Neuronal stem cell (in vitro differentiated cells): Measurements from ENCODE around the gene SCD.

Experiments used
- DNase-seq: peaks from one replicate; pipeline ENCODE4 v3.0.0-alpha.2; 2013; ENCODE audit warnings: low spot score
- H2AFZ ChIP-seq: one replicate; pipeline ENCODE4 v1.6.1; 2013; ENCODE audit warnings: mild to moderate bottlenecking, low read length, inconsistent platforms
- H2AK5ac ChIP-seq: 2 replicates; pipeline ENCODE4 v1.6.1; 2013; ENCODE audit warnings: low read depth, mild to moderate bottlenecking, inconsistent platforms, low read length, moderate library complexity, mixed read lengths
- H2BK120ac ChIP-seq: 2 replicates; pipeline ENCODE4 v1.6.1; 2013; ENCODE audit warnings: low read depth, mild to moderate bottlenecking, inconsistent platforms, low read length, moderate library complexity, mixed read lengths
- H2BK12ac ChIP-seq: one replicate; pipeline ENCODE4 v1.6.1; 2013; ENCODE audit warnings: low read length, inconsistent platforms
- H2BK15ac ChIP-seq: 2 replicates; pipeline ENCODE4 v1.6.1; 2013; ENCODE audit warnings: mild to moderate bottlenecking, low read length, inconsistent platforms, mixed read lengths
- H2BK5ac ChIP-seq: one replicate; pipeline ENCODE4 v1.6.1; 2013; ENCODE audit warnings: inconsistent platforms, mild to moderate bottlenecking, low read length, moderate library complexity
- H3K14ac ChIP-seq: one replicate; pipeline ENCODE4 v1.6.1; 2013; ENCODE audit warnings: low read length, inconsistent platforms
- H3K18ac ChIP-seq: 2 replicates; pipeline ENCODE4 v1.6.1; 2013; ENCODE audit warnings: low read length, inconsistent platforms
- H3K23ac ChIP-seq: 2 replicates; pipeline ENCODE4 v1.6.1; 2013; ENCODE audit warnings: low read depth, mild to moderate bottlenecking, mixed read lengths, low read length, inconsistent platforms; ENCODE audit not compliant: poor library complexity
- H3K27ac ChIP-seq: replicated peaks from 3 replicates; pipeline ENCODE4 v1.5.1; 2013; ENCODE audit warnings: low read length, inconsistent platforms
- H3K27me3 ChIP-seq, 3 experiments: 2 replicates each; pipeline ENCODE4 v1.6.1; 2013; ENCODE audit warnings: low read length in 3 of 3, mild to moderate bottlenecking in 2 of 3, inconsistent platforms in 1 of 3, low read depth in 1 of 3, mixed read lengths in 1 of 3, moderate library complexity in 1 of 3; ENCODE audit not compliant: control insufficient read depth in 3 of 3, insufficient read depth in 3 of 3
- H3K36me3 ChIP-seq, 2 donors: replicated peaks in 1 of 2; 2 replicates each; pipeline ENCODE4 v1.6.1; 2013; ENCODE audit warnings: low read length in 2 of 2; ENCODE audit not compliant: control insufficient read depth in 2 of 2, insufficient read depth in 2 of 2
- H3K4ac ChIP-seq: 2 replicates; pipeline ENCODE4 v1.6.1; 2013; ENCODE audit warnings: inconsistent platforms, mild to moderate bottlenecking, low read length, moderate library complexity
- H3K4me1 ChIP-seq, 2 donors: 1 replicate in 1 of 2; 2 replicates in 1 of 2; pipeline ENCODE4 v1.6.1; 2013; ENCODE audit warnings: low read length in 2 of 2, low read depth in 1 of 2; ENCODE audit not compliant: control insufficient read depth in 2 of 2, insufficient read depth in 1 of 2
- H3K4me2 ChIP-seq: one replicate; pipeline ENCODE4 v1.6.1; 2013; ENCODE audit warnings: mild to moderate bottlenecking, low read length, inconsistent platforms; ENCODE audit not compliant: insufficient read depth, poor library complexity, severe bottlenecking
- H3K4me3 ChIP-seq, 2 donors: 2 replicates each; pipeline ENCODE4 v1.5.1; 2013; ENCODE audit warnings: low read length in 2 of 2, mild to moderate bottlenecking in 2 of 2, inconsistent platforms in 1 of 2, moderate library complexity in 1 of 2
- H3K79me1 ChIP-seq: one replicate; pipeline ENCODE4 v1.6.1; 2013; ENCODE audit warnings: low read depth, mild to moderate bottlenecking, inconsistent platforms, low read length, moderate library complexity
- H3K9ac ChIP-seq: one replicate; pipeline ENCODE4 v1.6.1; 2013; ENCODE audit warnings: mild to moderate bottlenecking, low read depth, low read length, inconsistent platforms; ENCODE audit not compliant: poor library complexity
- H3K9me3 ChIP-seq, 2 donors: replicated peaks in 1 of 2; 2 replicates each; pipeline versions ENCODE3 to v1.6.1; 2013; ENCODE audit warnings: low read length in 2 of 2, mild to moderate bottlenecking in 2 of 2, inconsistent platforms in 1 of 2, low read depth in 1 of 2, mixed read lengths in 1 of 2, moderate library complexity in 1 of 2; ENCODE audit not compliant: control insufficient read depth in 2 of 2, insufficient read depth in 1 of 2
- H4K8ac ChIP-seq: one replicate; pipeline ENCODE4 v1.6.1; 2013; ENCODE audit warnings: low read depth, mild to moderate bottlenecking, inconsistent platforms, low read length, moderate library complexity
- H4K91ac ChIP-seq: one replicate; pipeline ENCODE4 v1.6.1; 2013; ENCODE audit warnings: low read length, low read depth, mild to moderate bottlenecking, inconsistent platforms; ENCODE audit not compliant: poor library complexity
- WGBS, 2 donors: extraction: QIAGEN DNeasy Blood & Tissue Kit; methylation state at CpG; one replicate each; pipeline ENCODE4 v1.1.7; 2013; ENCODE audit warnings: missing lambda C conversion rate in 2 of 2, mixed read lengths in 1 of 2; ENCODE audit not compliant: insufficient read length in 2 of 2, insufficient replicate concordance in 1 of 2; ENCODE audit errors: extremely low coverage in 2 of 2; 5-methylcytosine and 5-hydroxymethylcytosine counted together

SCD gene

GRCh38 chr10:100315615-100316014 lies 31.4 kb upstream of the SCD start:
- no peak for DNase-seq
- Histone ChIP-seq H3K4me3 (no peak overlapping the region), H3K14ac (no peak overlapping the region), H2BK15ac (no peak overlapping the region), H4K91ac (no peak overlapping the region), H3K9me3 (no peaks in the 10 kb centered on the region), H3K23ac (no peak overlapping the region), H2AFZ (no peak overlapping the region), H3K4me1 (no peaks in the 10 kb centered on the region), H4K8ac (no peak overlapping the region), H3K4ac (no peak overlapping the region), H3K79me1 (no peaks in the 10 kb centered on the region), H3K36me3 (no peaks in the 10 kb centered on the region), H3K27me3 (peaks cover 0 to 42% (median 0%) of the 10 kb centered on the region in 3 experiments), H2BK12ac (no peak overlapping the region), H3K18ac (no peak overlapping the region), H2BK120ac (no peak overlapping the region), H3K4me2 (peak overlapping the region; percentile 2), H3K27ac (no peak overlapping the region), H2AK5ac (no peak overlapping the region), H2BK5ac (no peak overlapping the region), H3K9ac (no peak overlapping the region)
- no CpG with 5 or more reads among the region's 4 CpGs for WGBS, 2 donors

GRCh38 chr10:100318207-100318606 lies 28.8 kb upstream of the SCD start:
- no peak overlapping the region for H2BK15ac ChIP-seq
- H3K4me3 ChIP-seq, result no peak overlapping the region
- H3K4me1 ChIP-seq, result no peaks in the 10 kb centered on the region
- H3K4me2 ChIP-seq, result no peak overlapping the region
- no peak overlapping the region for H3K9ac ChIP-seq
- no peak overlapping the region for H2BK12ac ChIP-seq
- no peak overlapping the region for H4K8ac ChIP-seq
- DNase-seq, result no peak
- no peak overlapping the region for H3K27ac ChIP-seq
- H3K36me3 ChIP-seq, result no peaks in the 10 kb centered on the region
- peaks cover 0 to 18% (median 0%) of the 10 kb centered on the region in 3 experiments for H3K27me3 ChIP-seq
- no peak overlapping the region for H2BK5ac ChIP-seq
- H3K23ac ChIP-seq, result no peak overlapping the region
- H3K79me1 ChIP-seq, result no peaks in the 10 kb centered on the region
- no peak overlapping the region for H2BK120ac ChIP-seq
- no peak overlapping the region for H4K91ac ChIP-seq
- no CpG with 5 or more reads among the region's 4 CpGs for WGBS, 2 donors
- no peak overlapping the region for H3K18ac ChIP-seq
- no peak overlapping the region for H3K4ac ChIP-seq
- no peaks in the 10 kb centered on the region for H3K9me3 ChIP-seq
- no peak overlapping the region for H2AFZ ChIP-seq
- no peak overlapping the region for H2AK5ac ChIP-seq
- H3K14ac ChIP-seq, result no peak overlapping the region

GRCh38 chr10:100319707-100320402 lies 27.2 kb upstream of the SCD start:
- Histone ChIP-seq H2BK12ac (no peak overlapping the region), H2AK5ac (no peak overlapping the region), H3K27me3 (peaks cover 0 to 11% (median 0%) of the 10 kb centered on the region in 3 experiments), H3K4ac (no peak overlapping the region), H3K4me1 (no peaks in the 10 kb centered on the region), H3K9me3 (no peaks in the 10 kb centered on the region), H4K8ac (no peak overlapping the region), H3K4me3 (no peak overlapping the region), H3K27ac (no peak overlapping the region), H3K4me2 (no peak overlapping the region), H4K91ac (no peak overlapping the region), H2BK15ac (no peak overlapping the region), H2AFZ (no peak overlapping the region), H3K23ac (no peak overlapping the region), H3K79me1 (no peaks in the 10 kb centered on the region), H3K14ac (no peak overlapping the region), H2BK5ac (no peak overlapping the region), H3K9ac (no peak overlapping the region), H2BK120ac (no peak overlapping the region), H3K18ac (no peak overlapping the region), H3K36me3 (no peaks in the 10 kb centered on the region)
- no peak for DNase-seq
- WGBS, 2 donors, result no CpG with 5 or more reads among the region's 1 CpG

- no peak overlapping the region for H3K4ac ChIP-seq
- H4K91ac ChIP-seq, result no peak overlapping the region
- H3K9ac ChIP-seq, result no peak overlapping the region
- no peak overlapping the region for H3K4me3 ChIP-seq
- no peaks in the 10 kb centered on the region for H3K79me1 ChIP-seq
- no CpG with 5 or more reads among the region's 7 CpGs for whole genome bisulfite sequencing, 2 donors
- no peak overlapping the region for H2BK5ac ChIP-seq
- H2AK5ac ChIP-seq, result no peak overlapping the region
- H3K23ac ChIP-seq, result no peak overlapping the region
- H3K36me3 ChIP-seq, result no peaks in the 10 kb centered on the region
- H3K4me1 ChIP-seq, result no peaks in the 10 kb centered on the region
- H3K9me3 ChIP-seq, result no peaks in the 10 kb centered on the region
- no peak overlapping the region for H3K14ac ChIP-seq
- no peak overlapping the region for H2AFZ ChIP-seq
- DNase-seq, result no peak
- no peak overlapping the region for H3K4me2 ChIP-seq
- no peak overlapping the region for H2BK120ac ChIP-seq
- H3K18ac ChIP-seq, result no peak overlapping the region
- no peak overlapping the region for H2BK15ac ChIP-seq
- no peak overlapping the region for H2BK12ac ChIP-seq
- peaks cover 0 to 52% (median 0%) of the 10 kb centered on the region in 3 experiments for H3K27me3 ChIP-seq
- no peak overlapping the region for H3K27ac ChIP-seq
- no peak overlapping the region for H4K8ac ChIP-seq
These were observed 21.9 kb upstream of the SCD start for GRCh38 chr10:100325158-100325557.
